Suprapubic skin (tissue), 4 donors: ENCODE measurements around the gene ERGIC3.

ENCODE experiments used
- POLR2A ChIP-seq, 2 donors: fragments of 450-650 bp; IDR thresholded peaks; one replicate each; pipeline ENCODE4 v1.6.1; 2017; ENCODE audit warnings: antibody characterized with exemption in 2 of 2, mild to moderate bottlenecking in 2 of 2, moderate library complexity in 2 of 2
- POLR2AphosphoS5 ChIP-seq, 3 donors: sonication (generic); formaldehyde crosslinking; IDR thresholded peaks; one replicate each; pipeline ENCODE4 v1.6.1; 2017; ENCODE audit warnings: antibody characterized with exemption in 3 of 3
- TF ChIP-seq, protein P1 (sequence below), 2 donors: fragments of 200-600 bp in 1 of 2; fragments of 450-650 bp in 1 of 2; sonication (generic) in 1 of 2; IDR thresholded peaks; one replicate each; pipeline ENCODE4 v1.5.1; 2016 to 2019; ENCODE audit warnings: antibody characterized with exemption in 2 of 2, mild to moderate bottlenecking in 1 of 2, moderate library complexity in 1 of 2

DNA sequence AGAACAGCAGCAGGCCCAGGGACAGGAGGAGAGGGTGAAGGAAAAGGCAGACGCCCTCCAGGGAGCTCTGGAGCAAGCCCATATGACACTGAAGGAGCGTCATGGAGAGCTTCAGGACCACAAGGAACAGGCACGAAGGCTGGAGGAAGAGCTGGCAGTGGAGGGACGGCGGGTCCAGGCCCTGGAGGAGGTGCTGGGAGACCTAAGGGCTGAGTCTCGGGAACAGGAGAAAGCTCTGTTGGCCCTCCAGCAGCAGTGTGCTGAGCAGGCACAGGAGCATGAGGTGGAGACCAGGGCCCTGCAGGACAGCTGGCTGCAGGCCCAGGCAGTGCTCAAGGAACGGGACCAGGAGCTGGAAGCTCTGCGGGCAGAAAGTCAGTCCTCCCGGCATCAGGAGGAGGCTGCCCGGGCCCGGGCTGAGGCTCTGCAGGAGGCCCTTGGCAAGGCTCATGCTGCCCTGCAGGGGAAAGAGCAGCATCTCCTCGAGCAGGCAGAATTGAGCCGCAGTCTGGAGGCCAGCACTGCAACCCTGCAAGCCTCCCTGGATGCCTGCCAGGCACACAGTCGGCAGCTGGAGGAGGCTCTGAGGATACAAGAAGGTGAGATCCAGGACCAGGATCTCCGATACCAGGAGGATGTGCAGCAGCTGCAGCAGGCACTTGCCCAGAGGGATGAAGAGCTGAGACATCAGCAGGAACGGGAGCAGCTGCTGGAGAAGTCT, 37.9 kb upstream of the ERGIC3 start:
- TF ChIP-seq, protein P1, sequence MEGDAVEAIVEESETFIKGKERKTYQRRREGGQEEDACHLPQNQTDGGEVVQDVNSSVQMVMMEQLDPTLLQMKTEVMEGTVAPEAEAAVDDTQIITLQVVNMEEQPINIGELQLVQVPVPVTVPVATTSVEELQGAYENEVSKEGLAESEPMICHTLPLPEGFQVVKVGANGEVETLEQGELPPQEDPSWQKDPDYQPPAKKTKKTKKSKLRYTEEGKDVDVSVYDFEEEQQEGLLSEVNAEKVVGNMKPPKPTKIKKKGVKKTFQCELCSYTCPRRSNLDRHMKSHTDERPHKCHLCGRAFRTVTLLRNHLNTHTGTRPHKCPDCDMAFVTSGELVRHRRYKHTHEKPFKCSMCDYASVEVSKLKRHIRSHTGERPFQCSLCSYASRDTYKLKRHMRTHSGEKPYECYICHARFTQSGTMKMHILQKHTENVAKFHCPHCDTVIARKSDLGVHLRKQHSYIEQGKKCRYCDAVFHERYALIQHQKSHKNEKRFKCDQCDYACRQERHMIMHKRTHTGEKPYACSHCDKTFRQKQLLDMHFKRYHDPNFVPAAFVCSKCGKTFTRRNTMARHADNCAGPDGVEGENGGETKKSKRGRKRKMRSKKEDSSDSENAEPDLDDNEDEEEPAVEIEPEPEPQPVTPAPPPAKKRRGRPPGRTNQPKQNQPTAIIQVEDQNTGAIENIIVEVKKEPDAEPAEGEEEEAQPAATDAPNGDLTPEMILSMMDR (IDR thresholded peaks at IDR 0.05) = no peak
- no peak for TF ChIP-seq POLR2A (IDR thresholded peaks at IDR 0.05)
- TF ChIP-seq POLR2AphosphoS5 (IDR thresholded peaks at IDR 0.05) = no peak
